ENCODE measurements around the gene NDUFB11. TPM values are rescaled to one million over a fixed set of nuclear protein-coding genes. Genes with fewer than 3 reads are reported as not detected.

NDUFB11 gene
- total and polyA plus RNA-seq, 8 donors: 33.7 to 51.4 (median 45.8) TPM

DNA sequence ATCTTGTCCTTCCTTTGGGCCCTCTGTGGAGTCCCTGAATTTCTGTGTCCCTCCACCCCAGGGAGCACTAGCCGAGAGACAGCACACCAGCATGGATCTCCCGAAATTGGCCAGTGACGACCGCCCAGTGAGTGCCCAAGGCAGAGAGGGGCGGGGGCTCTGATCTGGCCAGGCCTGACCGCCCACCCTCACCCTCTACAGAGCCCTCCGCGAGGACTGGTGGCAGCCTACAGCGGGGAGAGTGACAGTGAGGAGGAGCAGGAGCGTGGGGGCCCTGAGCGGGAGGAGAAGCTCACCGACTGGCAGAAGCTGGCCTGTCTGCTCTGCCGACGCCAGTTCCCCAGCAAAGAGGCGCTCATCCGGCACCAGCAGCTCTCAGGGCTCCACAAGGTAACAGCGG lies 40.7 kb upstream of the NDUFB11 start:
- H3K4me1 ChIP-seq: peaks cover 0 to under 1% (median 0%) of the 10 kb centered on the region in 3 donors

DNA sequence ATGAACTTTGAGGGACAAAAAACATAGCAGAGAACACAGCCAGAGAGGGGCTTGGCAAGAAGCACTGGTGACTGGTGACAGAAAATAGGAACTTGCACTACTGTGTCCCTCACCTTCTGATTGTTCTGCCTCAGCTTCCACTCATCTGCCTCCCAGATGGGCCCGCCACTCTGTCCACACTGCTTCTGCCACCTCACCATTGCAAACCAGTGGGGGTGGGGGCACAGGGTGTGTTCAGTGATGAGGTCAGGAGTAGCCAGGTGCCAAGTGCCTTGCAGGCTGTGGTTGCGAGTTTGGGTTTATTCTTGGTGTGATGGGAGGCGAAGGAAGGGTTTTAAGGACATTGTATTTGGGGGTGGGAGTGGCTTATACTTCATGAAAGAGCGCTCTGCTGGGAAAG lies 40.0 kb upstream of the NDUFB11 start:
- no peak overlapping the region for H3K27ac ChIP-seq
- intact Hi-C loops (cut with DNase I): no loop called here
- 80 to 91% methylated on average over 4 of the region's 4 CpGs for WGBS, 2 donors
- TF ChIP-seq, protein P1, sequence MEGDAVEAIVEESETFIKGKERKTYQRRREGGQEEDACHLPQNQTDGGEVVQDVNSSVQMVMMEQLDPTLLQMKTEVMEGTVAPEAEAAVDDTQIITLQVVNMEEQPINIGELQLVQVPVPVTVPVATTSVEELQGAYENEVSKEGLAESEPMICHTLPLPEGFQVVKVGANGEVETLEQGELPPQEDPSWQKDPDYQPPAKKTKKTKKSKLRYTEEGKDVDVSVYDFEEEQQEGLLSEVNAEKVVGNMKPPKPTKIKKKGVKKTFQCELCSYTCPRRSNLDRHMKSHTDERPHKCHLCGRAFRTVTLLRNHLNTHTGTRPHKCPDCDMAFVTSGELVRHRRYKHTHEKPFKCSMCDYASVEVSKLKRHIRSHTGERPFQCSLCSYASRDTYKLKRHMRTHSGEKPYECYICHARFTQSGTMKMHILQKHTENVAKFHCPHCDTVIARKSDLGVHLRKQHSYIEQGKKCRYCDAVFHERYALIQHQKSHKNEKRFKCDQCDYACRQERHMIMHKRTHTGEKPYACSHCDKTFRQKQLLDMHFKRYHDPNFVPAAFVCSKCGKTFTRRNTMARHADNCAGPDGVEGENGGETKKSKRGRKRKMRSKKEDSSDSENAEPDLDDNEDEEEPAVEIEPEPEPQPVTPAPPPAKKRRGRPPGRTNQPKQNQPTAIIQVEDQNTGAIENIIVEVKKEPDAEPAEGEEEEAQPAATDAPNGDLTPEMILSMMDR (IDR thresholded peaks at IDR 0.05): no peak
- no peaks in the 10 kb centered on the region for H3K4me1 ChIP-seq
- no peaks in the 10 kb centered on the region for H3K27me3 ChIP-seq
- DNase-seq (peak in 1 of 6 donors; percentile 45), ATAC-seq (no peak), FAIRE-seq (no peak)
- H3K36me3 ChIP-seq: peaks cover 0 to 14% (median 4%) of the 10 kb centered on the region in 3 donors
- H3K9me3 ChIP-seq: no peaks in the 10 kb centered on the region
- no peak overlapping the region for H3K4me3 ChIP-seq

More for the DNA sequence above, 40.7 kb upstream of the NDUFB11 start:
- Histone ChIP-seq H3K36me3 (peaks cover 0 to 14% (median 4%) of the 10 kb centered on the region in 3 donors), H3K4me3 (no peak overlapping the region), H3K9me3 (no peaks in the 10 kb centered on the region), H3K27me3 (no peaks in the 10 kb centered on the region), H3K27ac (no peak overlapping the region)
- 83 to 91% methylated on average over 17 of the region's 17 CpGs for WGBS, 2 donors
- DNase-seq (no peak), ATAC-seq (no peak), FAIRE-seq (no peak)
- intact Hi-C loops (cut with DNase I): no loop called here
- TF ChIP-seq, protein P1 (IDR thresholded peaks at IDR 0.05): no peak

DNA sequence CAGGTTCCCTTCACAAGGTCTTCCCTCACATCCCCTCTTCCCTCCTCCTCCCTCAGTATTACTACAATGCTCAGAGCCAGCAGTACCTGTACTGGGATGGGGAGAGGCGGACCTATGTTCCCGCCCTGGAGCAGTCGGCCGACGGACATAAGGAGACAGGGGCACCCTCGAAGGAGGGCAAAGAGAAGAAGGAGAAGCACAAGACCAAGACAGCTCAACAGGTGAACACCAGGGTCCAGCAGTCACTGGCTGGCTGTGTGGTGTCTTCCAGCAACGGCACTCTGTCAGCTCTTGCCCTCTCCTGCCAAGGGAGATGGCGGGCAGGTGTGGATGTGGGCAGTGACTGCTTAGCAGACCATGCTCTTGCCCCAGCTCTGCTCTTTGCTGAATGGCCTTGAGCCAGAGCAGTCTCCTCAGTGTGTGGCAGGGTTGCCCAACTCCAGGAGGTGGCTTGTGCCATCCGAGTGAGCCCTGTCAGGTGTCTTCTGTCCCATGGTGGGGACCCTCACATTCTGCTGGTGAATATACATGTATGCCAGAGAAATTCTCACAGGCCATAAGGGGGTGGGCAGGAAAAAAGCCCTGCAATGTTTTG lies 37.7 kb upstream of the NDUFB11 start:
- no peak for FAIRE-seq
- H3K36me3 ChIP-seq: peaks cover 0 to 14% (median 4%) of the 10 kb centered on the region in 3 donors
- H3K27ac ChIP-seq: no peak overlapping the region
- TF ChIP-seq, protein P1 (IDR thresholded peaks at IDR 0.05): no peak
- no peak for ATAC-seq
- intact Hi-C loops (cut with DNase I): no loop called here
- WGBS, 2 donors: 75 to 87% methylated on average over 9 of the region's 9 CpGs
- no peaks in the 10 kb centered on the region for H3K9me3 ChIP-seq
- H3K4me3 ChIP-seq: no peak overlapping the region
- no peaks in the 10 kb centered on the region for H3K4me1 ChIP-seq
- H3K27me3 ChIP-seq: no peaks in the 10 kb centered on the region
- peak in 1 of 6 donors; percentile 54 for DNase-seq

DNA sequence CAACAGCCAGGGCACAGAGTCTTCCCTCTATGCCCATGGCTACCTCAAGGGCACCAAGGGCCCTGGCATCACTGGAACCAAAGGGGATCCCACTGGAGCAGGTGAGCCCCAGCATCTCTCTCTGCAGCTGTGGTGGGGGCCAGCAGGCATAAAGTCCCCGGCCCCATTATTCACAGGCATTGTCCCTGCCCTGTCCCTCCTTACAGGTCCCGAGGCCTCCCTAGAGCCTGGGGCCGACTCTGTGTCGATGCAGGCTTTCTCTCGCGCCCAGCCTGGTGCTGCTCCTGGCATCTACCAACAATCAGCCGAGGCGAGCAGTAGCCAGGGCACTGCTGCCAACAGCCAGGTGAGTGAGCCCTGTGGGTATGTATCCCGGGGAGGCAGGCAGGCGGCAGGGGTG lies 36.8 kb upstream of the NDUFB11 start:
- intact Hi-C loops (cut with DNase I): no loop called here
- FAIRE-seq (no peak), DNase-seq (no peak), ATAC-seq (no peak)
- TF ChIP-seq, protein P1 (IDR thresholded peaks at IDR 0.05): no peak
- Histone ChIP-seq H3K27ac (no peak overlapping the region), H3K4me1 (no peaks in the 10 kb centered on the region), H3K27me3 (no peaks in the 10 kb centered on the region), H3K9me3 (no peaks in the 10 kb centered on the region), H3K36me3 (peaks cover 0 to 10% (median 4%) of the 10 kb centered on the region in 3 donors), H3K4me3 (no peak overlapping the region)
- WGBS, 2 donors: 86 to 96% methylated on average over 10 of the region's 10 CpGs

DNA sequence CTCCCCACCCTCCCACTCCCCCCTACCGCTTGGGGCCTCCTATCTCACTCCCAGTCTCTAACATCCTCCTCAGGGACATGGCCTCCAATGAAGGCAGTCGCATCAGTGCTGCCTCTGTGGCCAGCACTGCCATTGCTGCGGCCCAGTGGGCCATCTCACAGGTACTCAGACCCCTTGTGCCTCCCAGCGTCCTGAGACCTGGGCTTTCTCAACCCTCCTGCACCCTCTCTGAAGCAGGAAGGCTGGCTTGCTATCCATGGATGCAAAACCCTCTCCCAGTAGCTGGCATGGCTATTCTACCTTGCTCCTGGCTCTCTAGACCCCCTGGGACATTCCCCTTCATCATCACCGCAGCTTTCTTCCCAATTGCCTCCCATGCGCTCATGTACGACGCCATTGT lies 35.8 kb upstream of the NDUFB11 start:
- H3K36me3 ChIP-seq: peaks cover 0 to 6% (median 4%) of the 10 kb centered on the region in 3 donors
- no peak for ATAC-seq
- H3K27ac ChIP-seq: no peak overlapping the region
- no peak for FAIRE-seq
- intact Hi-C loops (cut with DNase I): no loop called here
- no peak overlapping the region for H3K4me3 ChIP-seq
- H3K4me1 ChIP-seq: no peaks in the 10 kb centered on the region
- WGBS, 2 donors: 82 to 87% methylated on average over 8 of the region's 8 CpGs
- TF ChIP-seq, protein P1 (IDR thresholded peaks at IDR 0.05): no peak
- H3K9me3 ChIP-seq: no peaks in the 10 kb centered on the region
- DNase-seq: peak in 1 of 6 donors; percentile 36
- H3K27me3 ChIP-seq: no peaks in the 10 kb centered on the region
